Hepatocyte (in vitro differentiated cells): Measurements from ENCODE around the gene KIF23. TPM values are rescaled to one million over a fixed set of nuclear protein-coding genes. Genes with fewer than 3 reads are reported as not detected.

Source experiments
- DNase-seq: peaks from one replicate; pipeline ENCODE4 v3.0.0-alpha.2; 2016; ENCODE audit warnings: low spot score
- H2AFZ ChIP-seq: fragments of 200-600 bp; sonication (generic); 2 replicates; pipeline ENCODE4 v1.6.0; 2016; ENCODE audit warnings: antibody characterized with exemption, mild to moderate bottlenecking
- H3K27ac ChIP-seq: fragments of 200-600 bp; sonication (generic); 2 replicates; pipeline ENCODE4 v1.5.1; 2016; ENCODE audit warnings: mild to moderate bottlenecking
- H3K27me3 ChIP-seq: fragments of 200-600 bp; sonication (generic); 2 replicates; pipeline ENCODE4 v1.6.1; 2016
- H3K36me3 ChIP-seq: fragments of 200-600 bp; sonication (generic); replicated peaks from 2 replicates; pipeline ENCODE4 v1.5.1; 2016; ENCODE audit warnings: low read depth; ENCODE audit not compliant: insufficient read depth
- H3K4me1 ChIP-seq: fragments of 200-600 bp; sonication (generic); 2 replicates; pipeline ENCODE4 v1.5.1; 2016; ENCODE audit warnings: mild to moderate bottlenecking, moderate library complexity; ENCODE audit not compliant: insufficient read depth
- H3K4me2 ChIP-seq: fragments of 200-600 bp; sonication (generic); 2 replicates; pipeline ENCODE4 v1.6.0; 2016
- H3K4me3 ChIP-seq: fragments of 200-600 bp; sonication (generic); 2 replicates; pipeline ENCODE4 v1.5.1; 2016; ENCODE audit warnings: mild to moderate bottlenecking
- H3K79me2 ChIP-seq: fragments of 200-600 bp; sonication (generic); 2 replicates; pipeline ENCODE4 v1.6.0; 2017; ENCODE audit warnings: mild to moderate bottlenecking
- H3K9me2 ChIP-seq: fragments of 200-600 bp; sonication (generic); replicated peaks from 2 replicates; pipeline ENCODE4 v1.6.0; 2017; ENCODE audit warnings: mild to moderate bottlenecking; ENCODE audit not compliant: insufficient read depth
- H3K9me3 ChIP-seq: fragments of 200-600 bp; sonication (generic); 2 replicates; pipeline ENCODE4 v1.5.1; 2016; ENCODE audit warnings: low read depth, mild to moderate bottlenecking
- H4K20me1 ChIP-seq: fragments of 200-600 bp; sonication (generic); 2 replicates; pipeline ENCODE4 v1.6.0; 2016; ENCODE audit warnings: mild to moderate bottlenecking; ENCODE audit not compliant: insufficient read depth, poor library complexity, severe bottlenecking
- CTCF ChIP-seq: fragments of 200-600 bp; sonication (generic); IDR thresholded peaks from 2 replicates; pipeline ENCODE4 v1.5.1; 2016; ENCODE audit warnings: antibody characterized with exemption, mild to moderate bottlenecking; ENCODE audit not compliant: poor library complexity
- EZH2 ChIP-seq: fragments of 200-600 bp; sonication (generic); IDR thresholded peaks from 2 replicates; pipeline ENCODE4 v1.6.1; 2016; ENCODE audit warnings: antibody characterized with exemption, mild to moderate bottlenecking, borderline replicate concordance
- EZH2phosphoT487 ChIP-seq: fragments of 200-600 bp; sonication (generic); IDR thresholded peaks from one replicate; pipeline ENCODE4 v1.6.1; 2018; ENCODE audit warnings: antibody characterized with exemption, mild to moderate bottlenecking, low read depth, moderate library complexity; ENCODE audit not compliant: unreplicated experiment, severe bottlenecking
- WGBS: methylation state at CpG from one replicate; pipeline ENCODE4 v1.1.6; 2016; ENCODE audit warnings: low lambda C conversion rate; ENCODE audit errors: missing lambda C conversion rate; 5-methylcytosine and 5-hydroxymethylcytosine counted together
- polyA plus RNA-seq: library from polyadenylated mRNA; unstranded; fragments of >200 nt; fragmentation: Nextera tagmentation; extraction: Ambion mirVana; gene quantifications from 2 replicates; pipeline ENCODE4 v1.2.1, GENCODE V29; 2016
- total RNA-seq: library from RNA; depleted of rRNA; stranded (reverse); fragments of >200 nt; gene quantifications from 2 replicates; pipeline ENCODE4 v1.2.3, GENCODE V29; 2014

KIF23 gene
- total and polyA plus RNA-seq, 2 experiments from 2014 or later: 12.0 to 14.1 TPM

GRCh38 chr15:69417581-69417980 is 3.4 kb downstream of the KIF23 start:
- no peak for TF ChIP-seq EZH2phosphoT487
- TF ChIP-seq CTCF: no peak
- TF ChIP-seq EZH2: no peak

DNA sequence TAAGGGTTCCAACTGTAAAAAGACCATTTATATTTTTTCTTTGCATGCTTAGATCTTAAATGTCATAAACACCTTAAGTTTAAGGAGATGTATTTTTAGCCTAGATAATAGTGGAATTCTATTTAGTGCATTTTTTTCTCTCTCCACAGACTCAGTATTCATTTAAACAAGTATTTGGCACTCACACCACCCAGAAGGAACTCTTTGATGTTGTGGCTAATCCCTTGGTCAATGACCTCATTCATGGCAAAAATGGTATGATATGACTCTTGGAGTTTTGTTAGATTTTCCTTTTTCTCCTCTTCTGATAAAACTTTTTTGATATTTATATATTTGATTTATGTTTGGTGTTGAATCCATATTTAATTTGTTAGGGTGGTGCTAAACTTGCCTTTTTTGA is 7.3 kb downstream of the KIF23 start:
- no peaks in the 10 kb centered on the region for H3K36me3 ChIP-seq
- TF ChIP-seq EZH2phosphoT487: no peak
- no peak for TF ChIP-seq CTCF
- TF ChIP-seq EZH2: no peak
- H3K4me3 ChIP-seq: no peak overlapping the region
- H3K4me2 ChIP-seq: no peak overlapping the region
- H2AFZ ChIP-seq: no peak overlapping the region
- peaks cover 23% of the 10 kb centered on the region for H3K79me2 ChIP-seq
- no peaks in the 10 kb centered on the region for H4K20me1 ChIP-seq
- no peak overlapping the region for H3K27ac ChIP-seq
- no peaks in the 10 kb centered on the region for H3K4me1 ChIP-seq
- DNase-seq: no peak
- no peaks in the 10 kb centered on the region for H3K27me3 ChIP-seq
- H3K9me2 ChIP-seq: no peaks in the 10 kb centered on the region
- H3K9me3 ChIP-seq: no peaks in the 10 kb centered on the region

More at GRCh38 chr15:69417581-69417980, 3.4 kb downstream of the KIF23 start:
- DNase-seq: no peak
- H3K36me3 ChIP-seq: no peaks in the 10 kb centered on the region
- no peak overlapping the region for H2AFZ ChIP-seq
- H3K4me2 ChIP-seq: no peak overlapping the region
- no peaks in the 10 kb centered on the region for H4K20me1 ChIP-seq
- peaks cover 34% of the 10 kb centered on the region for H3K79me2 ChIP-seq
- H3K27ac ChIP-seq: no peak overlapping the region
- H3K9me3 ChIP-seq: no peaks in the 10 kb centered on the region
- H3K4me1 ChIP-seq: no peaks in the 10 kb centered on the region
- H3K4me3 ChIP-seq: no peak overlapping the region
- no peaks in the 10 kb centered on the region for H3K27me3 ChIP-seq
- no peaks in the 10 kb centered on the region for H3K9me2 ChIP-seq

DNA sequence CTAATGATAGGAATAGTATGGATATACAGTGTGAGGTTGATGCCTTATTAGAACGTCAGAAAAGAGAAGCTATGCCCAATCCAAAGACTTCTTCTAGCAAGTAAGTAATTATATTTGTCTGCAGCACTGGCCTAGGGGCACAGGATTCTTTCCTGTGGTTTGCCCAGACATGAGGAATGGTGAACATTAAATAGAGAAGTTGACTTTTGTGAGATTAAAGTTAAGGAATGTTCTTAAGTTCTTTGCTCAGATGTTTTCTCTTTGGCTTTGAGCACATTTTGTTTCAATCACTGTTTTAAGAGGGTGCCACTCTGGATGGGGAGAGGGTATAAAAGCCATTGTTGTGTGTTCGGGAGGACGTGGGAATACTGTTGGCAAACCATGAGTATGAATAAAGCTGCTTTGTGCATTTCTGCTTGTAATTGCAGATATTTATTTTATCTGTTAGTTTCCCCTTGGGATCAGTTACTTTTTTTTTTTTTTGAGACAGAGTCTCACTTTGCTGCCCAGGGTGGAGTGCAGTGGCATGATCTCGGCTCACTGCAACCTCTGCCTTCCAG is 8.3 kb downstream of the KIF23 start:
- H4K20me1 ChIP-seq: no peaks in the 10 kb centered on the region
- no peaks in the 10 kb centered on the region for H3K9me2 ChIP-seq
- no peak for DNase-seq
- no peaks in the 10 kb centered on the region for H3K36me3 ChIP-seq
- H3K9me3 ChIP-seq: no peaks in the 10 kb centered on the region
- no peak overlapping the region for H2AFZ ChIP-seq
- H3K4me1 ChIP-seq: no peaks in the 10 kb centered on the region
- no peaks in the 10 kb centered on the region for H3K27me3 ChIP-seq
- no peak overlapping the region for H3K4me3 ChIP-seq
- H3K27ac ChIP-seq: no peak overlapping the region
- TF ChIP-seq EZH2 (no peak), CTCF (no peak), EZH2phosphoT487 (no peak)
- 61% methylated on average over 3 of the region's 4 CpGs for WGBS
- peaks cover 14% of the 10 kb centered on the region for H3K79me2 ChIP-seq
- no peak overlapping the region for H3K4me2 ChIP-seq

- Histone ChIP-seq H3K27me3 (no peaks in the 10 kb centered on the region), H2AFZ (no peak overlapping the region), H3K9me2 (no peaks in the 10 kb centered on the region), H4K20me1 (no peaks in the 10 kb centered on the region), H3K4me1 (no peaks in the 10 kb centered on the region), H3K9me3 (no peaks in the 10 kb centered on the region), H3K79me2 (no peaks in the 10 kb centered on the region), H3K27ac (no peak overlapping the region), H3K36me3 (no peaks in the 10 kb centered on the region), H3K4me3 (no peak overlapping the region), H3K4me2 (no peak overlapping the region)
- TF ChIP-seq CTCF (no peak), EZH2phosphoT487 (no peak), EZH2 (no peak)
- DNase-seq: no peak
- 91% methylated on average over 2 of the region's 2 CpGs for WGBS
Measured at GRCh38 chr15:69424001-69424400, 9.9 kb downstream of the KIF23 start.
